ENCODE results near the gene AKAP14.
"Not testable (repeated sequence)": the region's sequence is repeated elsewhere in the genome, so short reads cannot be mapped to it uniquely, and the experiment has no call there.

- TF ChIP-seq CTCF, POLR2A (IDR thresholded peaks at IDR 0.05): not testable (repeated sequence)
These were observed 26.7 kb downstream of the AKAP14 start for GRCh38 chrX:119922391-119922790.
